ENCODE measurements around the gene NOXA1. TPM values are rescaled to one million over a fixed set of nuclear protein-coding genes. Genes with fewer than 3 reads are reported as not detected.

The NOXA1 gene
- total RNA-seq, 4 donors from 2014 or later = 1.1 to 4.2 (median 3.0) TPM

DNA sequence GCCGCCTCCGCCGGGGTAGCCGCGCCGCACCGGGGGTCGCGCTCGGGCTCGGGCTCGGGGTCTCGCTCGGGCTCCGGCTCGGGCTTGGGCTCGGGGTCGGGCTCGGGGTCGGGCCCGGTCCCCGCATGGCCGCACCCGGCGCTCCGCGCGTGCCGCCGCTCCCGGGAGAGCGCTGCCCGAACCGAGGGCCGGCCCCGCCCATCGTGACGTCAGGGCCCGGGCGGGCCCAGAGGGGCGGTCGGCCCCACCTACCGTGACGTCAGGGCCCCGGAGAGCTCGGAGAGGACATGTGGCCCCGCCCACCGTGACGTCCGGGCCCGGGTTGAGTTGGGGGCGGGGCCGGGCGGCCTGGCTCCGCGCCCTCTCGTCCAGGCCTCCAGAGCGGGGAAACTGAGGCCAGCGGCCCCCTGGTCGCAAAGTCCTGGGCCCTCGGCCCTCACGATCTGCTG lies 36.0 kb downstream of the NOXA1 start, which contains the start of gene NSMF:
NSMF (minus strand) TSS at position 183 of the 449 bp plus-strand sequence. CDS start 232 bp downstream, outside the sequence.
- ATAC-seq = peak; percentile 88
- H3K9me3 ChIP-seq = no peaks in the 10 kb centered on the region
- H3K36me3 ChIP-seq = peaks cover 0 to 44% of the 10 kb centered on the region in 2 donors
- H3K4me1 ChIP-seq = peaks cover 0 to 73% (median 26%) of the 10 kb centered on the region in 3 donors
- peak within 1 kb of the TSS; percentile 67 to 74 for H3K4me3 ChIP-seq
- TF ChIP-seq POLR2AphosphoS5 (IDR thresholded peaks at IDR 0.05) (peak; percentile 45), EP300 (IDR thresholded peaks at IDR 0.05) (no peak), POLR2A (IDR thresholded peaks at IDR 0.05) (peak; percentile 75 to 92)
- TF ChIP-seq, protein P1, sequence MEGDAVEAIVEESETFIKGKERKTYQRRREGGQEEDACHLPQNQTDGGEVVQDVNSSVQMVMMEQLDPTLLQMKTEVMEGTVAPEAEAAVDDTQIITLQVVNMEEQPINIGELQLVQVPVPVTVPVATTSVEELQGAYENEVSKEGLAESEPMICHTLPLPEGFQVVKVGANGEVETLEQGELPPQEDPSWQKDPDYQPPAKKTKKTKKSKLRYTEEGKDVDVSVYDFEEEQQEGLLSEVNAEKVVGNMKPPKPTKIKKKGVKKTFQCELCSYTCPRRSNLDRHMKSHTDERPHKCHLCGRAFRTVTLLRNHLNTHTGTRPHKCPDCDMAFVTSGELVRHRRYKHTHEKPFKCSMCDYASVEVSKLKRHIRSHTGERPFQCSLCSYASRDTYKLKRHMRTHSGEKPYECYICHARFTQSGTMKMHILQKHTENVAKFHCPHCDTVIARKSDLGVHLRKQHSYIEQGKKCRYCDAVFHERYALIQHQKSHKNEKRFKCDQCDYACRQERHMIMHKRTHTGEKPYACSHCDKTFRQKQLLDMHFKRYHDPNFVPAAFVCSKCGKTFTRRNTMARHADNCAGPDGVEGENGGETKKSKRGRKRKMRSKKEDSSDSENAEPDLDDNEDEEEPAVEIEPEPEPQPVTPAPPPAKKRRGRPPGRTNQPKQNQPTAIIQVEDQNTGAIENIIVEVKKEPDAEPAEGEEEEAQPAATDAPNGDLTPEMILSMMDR (IDR thresholded peaks at IDR 0.05) = peak in 1 of 4 experiments; percentile 14
- no peaks in the 10 kb centered on the region for H3K27me3 ChIP-seq
- WGBS, 2 donors (ENCODE audit: low coverage in 1 of 2) = no CpG with 5 or more reads among the region's 62 CpGs
- H3K27ac ChIP-seq = peak within 1 kb of the TSS; percentile 7 to 80 (median 70)

DNA sequence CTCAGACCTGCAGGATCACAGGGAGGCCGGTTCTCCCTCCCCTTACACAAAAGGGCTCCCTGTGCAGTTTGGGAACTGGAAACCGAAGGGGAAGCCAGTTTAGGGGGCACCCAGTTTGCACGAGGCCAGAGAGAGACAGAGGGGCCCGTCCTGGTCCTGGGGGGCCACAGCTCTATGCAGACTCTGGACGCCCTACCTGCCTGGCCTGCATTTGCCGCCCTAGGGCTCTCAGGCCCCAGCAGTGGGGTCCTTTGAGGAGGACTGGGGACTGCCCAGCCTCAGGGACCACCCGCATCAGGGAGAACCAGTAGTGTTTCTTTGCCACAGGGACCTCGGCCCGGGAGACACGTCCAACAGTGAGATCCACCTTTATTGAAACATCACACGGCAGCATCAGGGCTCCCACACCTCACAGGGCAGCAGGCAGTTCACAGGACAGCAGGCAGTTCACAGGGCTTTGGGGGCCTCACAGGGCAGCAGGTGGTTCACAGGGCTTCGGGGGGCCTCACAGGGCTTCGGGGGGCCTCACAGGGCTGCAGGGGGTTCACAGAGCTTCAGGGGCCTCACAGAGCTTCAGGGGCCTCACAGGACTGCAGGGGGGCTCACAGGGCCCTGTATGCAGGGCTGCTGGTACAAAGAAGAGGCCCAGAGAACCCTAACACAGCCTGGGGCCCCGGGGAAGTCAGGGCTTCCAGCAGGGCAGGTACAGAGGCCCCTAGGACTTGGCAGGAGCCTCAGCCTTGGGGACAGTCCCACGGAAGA lies 36.6 kb downstream of the NOXA1 start:
- 43% methylated on average over 1 of the region's 15 CpGs; no CpG with 5 or more reads in 1 of the 2 donors for WGBS, 2 donors (ENCODE audit: low coverage in 1 of 2)
- no peaks in the 10 kb centered on the region for H3K27me3 ChIP-seq
- H3K9me3 ChIP-seq = no peaks in the 10 kb centered on the region
- ATAC-seq = no peak
- H3K4me1 ChIP-seq = peaks cover 0 to 67% (median 21%) of the 10 kb centered on the region in 3 donors
- TF ChIP-seq POLR2AphosphoS5 (IDR thresholded peaks at IDR 0.05) (no peak), POLR2A (IDR thresholded peaks at IDR 0.05) (no peak), EP300 (IDR thresholded peaks at IDR 0.05) (no peak)
- TF ChIP-seq, protein P1 (IDR thresholded peaks at IDR 0.05) = no peak
- H3K36me3 ChIP-seq = peaks cover 0 to 44% of the 10 kb centered on the region in 2 donors
- peak overlapping the region; percentile 26 to 74 for H3K4me3 ChIP-seq
- peak overlapping the region; percentile 7 to 80 (median 70) for H3K27ac ChIP-seq

DNA sequence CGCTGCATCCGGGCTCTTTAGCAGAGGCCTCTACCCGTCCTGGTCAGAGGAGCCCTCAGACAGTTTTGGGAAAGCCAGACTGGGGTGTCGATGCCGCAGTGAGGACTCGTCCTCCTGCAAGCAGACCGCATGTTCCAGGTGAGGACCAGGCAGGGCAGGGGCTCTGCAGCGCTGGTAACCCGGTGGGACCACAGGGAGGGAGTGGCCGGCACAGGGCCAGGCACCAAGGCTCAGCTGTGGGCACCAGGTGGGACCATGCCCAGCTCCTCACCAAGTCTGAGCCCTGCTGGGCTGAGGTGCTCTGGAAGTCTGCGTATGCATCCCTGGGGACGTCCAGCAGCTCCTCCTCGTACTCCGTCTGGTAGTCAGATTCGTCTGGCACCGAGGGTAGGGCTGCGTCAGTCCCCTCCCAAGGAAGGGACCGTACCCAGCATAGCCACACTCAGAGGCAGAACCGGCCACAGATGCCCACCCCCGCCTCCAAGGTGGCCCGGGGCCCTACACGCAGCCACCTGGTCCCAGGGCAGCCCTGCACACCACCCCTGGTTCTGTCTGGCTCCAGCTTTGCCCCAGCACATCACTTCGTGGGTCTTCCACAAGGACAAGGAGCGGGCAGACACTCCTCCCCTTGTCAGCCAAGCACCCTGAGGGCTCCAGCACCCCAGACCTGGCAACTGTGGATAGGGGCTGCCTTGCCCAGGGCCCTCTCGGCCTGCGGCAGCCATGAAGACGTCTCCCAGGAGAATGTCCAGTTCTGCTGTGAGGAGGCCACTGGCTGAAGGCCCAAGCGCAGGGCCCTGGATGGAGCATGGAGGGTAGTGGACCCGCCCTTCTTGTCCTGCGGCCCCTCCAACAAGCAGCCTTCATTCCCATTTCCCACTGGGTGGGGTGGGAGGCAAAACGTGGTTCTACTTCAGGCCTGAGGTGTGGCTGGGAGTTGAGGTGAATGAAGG lies 37.4 kb downstream of the NOXA1 start:
- H3K4me3 ChIP-seq = no peak overlapping the region
- peaks cover 0 to 37% of the 10 kb centered on the region in 2 donors for H3K36me3 ChIP-seq
- H3K9me3 ChIP-seq = no peaks in the 10 kb centered on the region
- peaks cover 0 to 58% (median 21%) of the 10 kb centered on the region in 3 donors for H3K4me1 ChIP-seq
- no peak for ATAC-seq
- TF ChIP-seq POLR2AphosphoS5 (IDR thresholded peaks at IDR 0.05) (no peak), EP300 (IDR thresholded peaks at IDR 0.05) (no peak), POLR2A (IDR thresholded peaks at IDR 0.05) (no peak)
- TF ChIP-seq, protein P1 (IDR thresholded peaks at IDR 0.05) = no peak
- H3K27me3 ChIP-seq = no peaks in the 10 kb centered on the region
- 87% methylated on average over 3 of the region's 31 CpGs; no CpG with 5 or more reads in 1 of the 2 donors for WGBS, 2 donors (ENCODE audit: low coverage in 1 of 2)
- peak overlapping the region in 1 of 4 donors; percentile 80 for H3K27ac ChIP-seq

DNA sequence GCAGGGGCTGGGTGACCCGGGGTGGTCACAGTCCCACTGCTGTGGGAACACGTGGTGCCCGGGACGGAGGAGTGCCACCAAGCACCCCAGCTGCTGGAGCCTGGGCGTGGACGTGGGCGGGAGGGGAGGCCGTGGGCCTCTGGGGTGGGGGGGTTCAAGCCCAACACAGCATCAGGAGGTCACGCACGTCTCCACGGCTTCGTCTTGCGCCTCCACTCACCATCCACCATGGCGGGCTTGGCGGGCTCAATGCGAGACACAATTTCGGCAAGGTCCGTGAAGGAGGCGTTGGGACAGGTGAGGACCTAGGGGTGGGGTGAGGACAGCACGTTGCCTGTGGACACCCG lies 38.1 kb downstream of the NOXA1 start:
- TF ChIP-seq EP300 (IDR thresholded peaks at IDR 0.05) (no peak), POLR2AphosphoS5 (IDR thresholded peaks at IDR 0.05) (no peak), POLR2A (IDR thresholded peaks at IDR 0.05) (no peak)
- TF ChIP-seq, protein P1 (IDR thresholded peaks at IDR 0.05) = no peak
- peaks cover 0 to 52% (median 21%) of the 10 kb centered on the region in 3 donors for H3K4me1 ChIP-seq
- H3K27ac ChIP-seq = no peak overlapping the region
- peaks cover 0 to 31% of the 10 kb centered on the region in 2 donors for H3K36me3 ChIP-seq
- WGBS, 2 donors (ENCODE audit: low coverage in 1 of 2) = 100% methylated on average over 1 of the region's 21 CpGs; no CpG with 5 or more reads in 1 of the 2 donors
- ATAC-seq = no peak
- H3K4me3 ChIP-seq = no peak overlapping the region
- H3K27me3 ChIP-seq = no peaks in the 10 kb centered on the region
- H3K9me3 ChIP-seq = no peaks in the 10 kb centered on the region
